Natural killer cell (primary cell): Measurements from ENCODE around the gene HTD2. TPM values are rescaled to one million over a fixed set of nuclear protein-coding genes. Genes with fewer than 3 reads are reported as not detected.

Experiments
- ATAC-seq, 3 donors: fragments of 150-1000 bp in 2 of 3; fragments of 200-7000 bp in 1 of 3; cut with Tn5 transposase; 1 replicate in 1 of 3; 2 replicates in 2 of 3; pipeline ENCODE4 v1.10.0; 2021; ENCODE audit warnings: mild to moderate bottlenecking in 2 of 3, moderate library complexity in 2 of 3
- DNase-seq, 2 donors: peaks; one replicate each; pipeline versions ENCODE4 v3.0.0 to v3.0.0-alpha.2; 2013 to 2021; ENCODE audit warnings: mixed read lengths in 1 of 2
- H3K27ac ChIP-seq: one replicate; pipeline ENCODE4 v1.5.1; 2013; ENCODE audit warnings: mild to moderate bottlenecking, low read length
- H3K27me3 ChIP-seq: one replicate; pipeline ENCODE4 v1.6.1; 2013; ENCODE audit warnings: low read length; ENCODE audit not compliant: control insufficient read depth, insufficient read depth
- H3K36me3 ChIP-seq: one replicate; pipeline ENCODE4 v1.6.1; 2013; ENCODE audit warnings: low read length; ENCODE audit not compliant: control insufficient read depth, insufficient read depth
- H3K4me1 ChIP-seq: one replicate; pipeline ENCODE4 v1.6.1; 2013; ENCODE audit warnings: low read length; ENCODE audit not compliant: control insufficient read depth, insufficient read depth
- H3K4me3 ChIP-seq: one replicate; pipeline ENCODE4 v1.5.1; 2013; ENCODE audit warnings: low read length
- H3K9me3 ChIP-seq: one replicate; pipeline ENCODE4 v1.6.1; 2013; ENCODE audit warnings: low read length; ENCODE audit not compliant: control insufficient read depth, insufficient read depth
- H3K27ac Mint-ChIP-seq, 2 donors: one replicate each; pipeline ENCODE4 v1.8.0; 2022; ENCODE audit warnings: mild to moderate bottlenecking in 2 of 2, mixed read lengths in 2 of 2, moderate library complexity in 1 of 2
- H3K27me3 Mint-ChIP-seq, 2 donors: one replicate each; pipeline ENCODE4 v1.8.0; 2022; ENCODE audit warnings: low read depth in 2 of 2, mixed read lengths in 2 of 2
- H3K36me3 Mint-ChIP-seq: one replicate; pipeline ENCODE4 v1.8.0; 2022; ENCODE audit warnings: mixed read lengths
- H3K4me1 Mint-ChIP-seq, 2 donors: one replicate each; pipeline ENCODE4 v1.8.0; 2022; ENCODE audit warnings: mixed read lengths in 2 of 2
- H3K4me3 Mint-ChIP-seq: one replicate; pipeline ENCODE4 v1.8.0; 2022; ENCODE audit warnings: mild to moderate bottlenecking, moderate library complexity, mixed read lengths
- H3K9me3 Mint-ChIP-seq, 2 donors: one replicate each; pipeline ENCODE4 v1.8.0; 2022; ENCODE audit warnings: mixed read lengths in 2 of 2
- WGBS: methylation state at CpG from one replicate; pipeline ENCODE4 v1.1.7; 2013; ENCODE audit warnings: missing lambda C conversion rate; ENCODE audit not compliant: insufficient coverage; 5-methylcytosine and 5-hydroxymethylcytosine counted together
- intact Hi-C: fragments of 100-400 bp; cut with micrococcal nuclease; formaldehyde crosslinking; loops from one replicate; pipeline ENCODE4 v1.14.2; 2022
- total RNA-seq, 4 donors: library from RNA; stranded (reverse); fragments of 120-200 nt in 1 of 4; gene quantifications; one replicate each; pipeline versions ENCODE4 v1.2.3 to v1.2.4, GENCODE V29; 2013 to 2022
- TF ChIP-seq, protein P1 (sequence below): fragments of 200-600 bp; IDR thresholded peaks from one replicate; pipeline ENCODE4 v1.8.0; 2022; ENCODE audit warnings: antibody characterized with exemption

The HTD2 gene
- total RNA-seq, 3 donors from 2014 or later (not counting 1 experiment from before 2014, with no cell fraction given): 3.3 to 5.5 (median 3.7) TPM

- WGBS: under 1% methylated on average over 35 of the region's 37 CpGs
- peaks cover 13% of the 10 kb centered on the region for H3K4me1 ChIP-seq
- H3K36me3 ChIP-seq: no peaks in the 10 kb centered on the region
- H3K27me3 Mint-ChIP-seq: no peaks in the 10 kb centered on the region
- TF ChIP-seq, protein P1, sequence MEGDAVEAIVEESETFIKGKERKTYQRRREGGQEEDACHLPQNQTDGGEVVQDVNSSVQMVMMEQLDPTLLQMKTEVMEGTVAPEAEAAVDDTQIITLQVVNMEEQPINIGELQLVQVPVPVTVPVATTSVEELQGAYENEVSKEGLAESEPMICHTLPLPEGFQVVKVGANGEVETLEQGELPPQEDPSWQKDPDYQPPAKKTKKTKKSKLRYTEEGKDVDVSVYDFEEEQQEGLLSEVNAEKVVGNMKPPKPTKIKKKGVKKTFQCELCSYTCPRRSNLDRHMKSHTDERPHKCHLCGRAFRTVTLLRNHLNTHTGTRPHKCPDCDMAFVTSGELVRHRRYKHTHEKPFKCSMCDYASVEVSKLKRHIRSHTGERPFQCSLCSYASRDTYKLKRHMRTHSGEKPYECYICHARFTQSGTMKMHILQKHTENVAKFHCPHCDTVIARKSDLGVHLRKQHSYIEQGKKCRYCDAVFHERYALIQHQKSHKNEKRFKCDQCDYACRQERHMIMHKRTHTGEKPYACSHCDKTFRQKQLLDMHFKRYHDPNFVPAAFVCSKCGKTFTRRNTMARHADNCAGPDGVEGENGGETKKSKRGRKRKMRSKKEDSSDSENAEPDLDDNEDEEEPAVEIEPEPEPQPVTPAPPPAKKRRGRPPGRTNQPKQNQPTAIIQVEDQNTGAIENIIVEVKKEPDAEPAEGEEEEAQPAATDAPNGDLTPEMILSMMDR: no peak
- intact Hi-C loops: loop anchor here (2.0 kb wide), 1 partner anchor 27 kb away; the partner anchor contains the start of genes HTD2 and RPP14
- ATAC-seq (peak; percentile 36 to 40 (median 40)), DNase-seq (peak; percentile 28 to 51)
- no peaks in the 10 kb centered on the region for H3K27me3 ChIP-seq
- no peaks in the 10 kb centered on the region for H3K36me3 Mint-ChIP-seq
- H3K4me1 Mint-ChIP-seq: peaks cover 33 to 45% of the 10 kb centered on the region in 2 donors
- H3K9me3 Mint-ChIP-seq: no peaks in the 10 kb centered on the region
- H3K4me3 ChIP-seq: peak overlapping the region; percentile 81
- peak overlapping the region; percentile 99 for H3K4me3 Mint-ChIP-seq
- peak overlapping the region; percentile 17 for H3K27ac ChIP-seq
- peak overlapping the region; percentile 87 to 91 for H3K27ac Mint-ChIP-seq
- no peaks in the 10 kb centered on the region for H3K9me3 ChIP-seq
Observed at GRCh38 chr3:58333206-58334012, 27.1 kb downstream of the HTD2 start.

GRCh38 chr3:58334013-58334321 is 27.6 kb downstream of the HTD2 start:
- peak overlapping the region; percentile 87 to 91 for H3K27ac Mint-ChIP-seq
- no peak for ATAC-seq
- Histone ChIP-seq H3K4me1 (peaks cover 13% of the 10 kb centered on the region), H3K27ac (peak overlapping the region; percentile 17), H3K4me3 (peak overlapping the region; percentile 81), H3K27me3 (no peaks in the 10 kb centered on the region), H3K36me3 (no peaks in the 10 kb centered on the region), H3K9me3 (no peaks in the 10 kb centered on the region)
- TF ChIP-seq, protein P1: no peak
- H3K4me1 Mint-ChIP-seq: peaks cover 33 to 45% of the 10 kb centered on the region in 2 donors
- intact Hi-C loops: no loop called here
- 49% methylated on average over 3 of the region's 4 CpGs for WGBS
- no peaks in the 10 kb centered on the region for H3K27me3 Mint-ChIP-seq
- H3K4me3 Mint-ChIP-seq: peak overlapping the region; percentile 99
- no peak for DNase-seq
- no peaks in the 10 kb centered on the region for H3K9me3 Mint-ChIP-seq
- H3K36me3 Mint-ChIP-seq: no peaks in the 10 kb centered on the region

DNA sequence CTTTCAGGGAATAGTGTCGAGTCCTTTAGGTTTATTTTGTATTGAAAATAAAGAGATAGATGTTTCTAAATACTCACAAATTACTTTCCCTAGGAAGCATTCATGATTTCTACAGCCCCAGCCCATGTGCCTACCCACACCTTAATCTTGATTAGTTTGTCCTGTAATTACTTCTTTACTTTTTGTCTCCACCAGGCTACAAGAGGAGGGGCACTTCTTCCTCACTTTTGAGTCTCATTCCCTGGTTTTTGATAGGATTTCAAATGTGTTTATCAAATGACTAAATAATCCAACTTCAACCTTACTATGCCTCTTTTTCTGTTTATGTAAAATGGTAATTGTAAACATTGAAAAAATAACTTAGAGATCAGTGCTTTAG is 28.2 kb downstream of the HTD2 start:
- peaks cover 33 to 45% of the 10 kb centered on the region in 2 donors for H3K4me1 Mint-ChIP-seq
- TF ChIP-seq, protein P1: no peak
- Histone ChIP-seq H3K27ac (peak overlapping the region; percentile 45), H3K27me3 (no peaks in the 10 kb centered on the region), H3K4me3 (peak overlapping the region; percentile 81), H3K9me3 (no peaks in the 10 kb centered on the region), H3K36me3 (no peaks in the 10 kb centered on the region), H3K4me1 (peaks cover 13% of the 10 kb centered on the region)
- no CpG with 5 or more reads among the region's 1 CpG for WGBS
- ATAC-seq: no peak
- H3K36me3 Mint-ChIP-seq: no peaks in the 10 kb centered on the region
- H3K4me3 Mint-ChIP-seq: peak overlapping the region; percentile 99
- H3K9me3 Mint-ChIP-seq: no peaks in the 10 kb centered on the region
- intact Hi-C loops: no loop called here
- no peaks in the 10 kb centered on the region for H3K27me3 Mint-ChIP-seq
- H3K27ac Mint-ChIP-seq: peak overlapping the region; percentile 87 to 91
- DNase-seq: no peak

DNA sequence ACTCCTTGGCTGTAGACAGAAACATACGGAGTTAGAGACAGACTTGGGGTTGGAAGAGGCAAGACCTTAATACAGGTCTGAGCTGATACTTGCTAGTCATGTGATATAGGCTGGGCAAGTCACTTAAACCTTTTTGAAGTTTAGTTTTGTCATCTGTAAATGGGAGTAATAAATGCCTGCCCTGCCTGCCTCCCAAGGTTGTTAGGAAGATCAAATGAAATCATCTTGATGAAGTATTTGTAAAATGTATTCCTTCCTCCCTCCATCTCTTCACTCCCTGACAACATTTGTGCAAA is 29.3 kb downstream of the HTD2 start:
- peak overlapping the region; percentile 87 to 91 for H3K27ac Mint-ChIP-seq
- no peaks in the 10 kb centered on the region for H3K9me3 ChIP-seq
- H3K27ac ChIP-seq: peak overlapping the region; percentile 45
- no peak for ATAC-seq
- no peaks in the 10 kb centered on the region for H3K36me3 ChIP-seq
- H3K4me3 ChIP-seq: no peak overlapping the region
- H3K4me1 Mint-ChIP-seq: peaks cover 33 to 45% of the 10 kb centered on the region in 2 donors
- DNase-seq: no peak
- H3K4me1 ChIP-seq: peaks cover 13% of the 10 kb centered on the region
- H3K4me3 Mint-ChIP-seq: peak overlapping the region; percentile 99
- no peaks in the 10 kb centered on the region for H3K36me3 Mint-ChIP-seq
- H3K27me3 ChIP-seq: no peaks in the 10 kb centered on the region
- TF ChIP-seq, protein P1: no peak
- 76% methylated on average over 1 of the region's 1 CpG for WGBS
- H3K27me3 Mint-ChIP-seq: no peaks in the 10 kb centered on the region
- intact Hi-C loops: no loop called here
- H3K9me3 Mint-ChIP-seq: no peaks in the 10 kb centered on the region
